Fibroblast of pulmonary artery (primary cell): ENCODE results near the gene OLFM1.
A peak's percentile ranks its signal among the peaks of the same experiment; 100 is the strongest.

Source experiments
- DNase-seq: peaks from one replicate; pipeline ENCODE4 v3.0.0-alpha.2; 2010; ENCODE audit warnings: low read depth
- H3K4me3 ChIP-seq: replicated peaks from 2 replicates; pipeline ENCODE4 v1.5.1; 2011; ENCODE audit warnings: low read depth, mild to moderate bottlenecking, control low read depth, low read length, moderate library complexity
- TF ChIP-seq, protein P1 (sequence below): IDR thresholded peaks from 2 replicates; pipeline ENCODE4 v1.5.1; 2011; ENCODE audit warnings: mild to moderate bottlenecking, control low read depth, low read length, inconsistent platforms; ENCODE audit errors: missing control alignments

The OLFM1 gene

GRCh38 chr9:135086597-135087488 is 625 bp upstream of the OLFM1 start:
- DNase-seq = no peak

GRCh38 chr9:135087899-135088347 is 455 bp downstream of the OLFM1 start:
- TF ChIP-seq, protein P1, sequence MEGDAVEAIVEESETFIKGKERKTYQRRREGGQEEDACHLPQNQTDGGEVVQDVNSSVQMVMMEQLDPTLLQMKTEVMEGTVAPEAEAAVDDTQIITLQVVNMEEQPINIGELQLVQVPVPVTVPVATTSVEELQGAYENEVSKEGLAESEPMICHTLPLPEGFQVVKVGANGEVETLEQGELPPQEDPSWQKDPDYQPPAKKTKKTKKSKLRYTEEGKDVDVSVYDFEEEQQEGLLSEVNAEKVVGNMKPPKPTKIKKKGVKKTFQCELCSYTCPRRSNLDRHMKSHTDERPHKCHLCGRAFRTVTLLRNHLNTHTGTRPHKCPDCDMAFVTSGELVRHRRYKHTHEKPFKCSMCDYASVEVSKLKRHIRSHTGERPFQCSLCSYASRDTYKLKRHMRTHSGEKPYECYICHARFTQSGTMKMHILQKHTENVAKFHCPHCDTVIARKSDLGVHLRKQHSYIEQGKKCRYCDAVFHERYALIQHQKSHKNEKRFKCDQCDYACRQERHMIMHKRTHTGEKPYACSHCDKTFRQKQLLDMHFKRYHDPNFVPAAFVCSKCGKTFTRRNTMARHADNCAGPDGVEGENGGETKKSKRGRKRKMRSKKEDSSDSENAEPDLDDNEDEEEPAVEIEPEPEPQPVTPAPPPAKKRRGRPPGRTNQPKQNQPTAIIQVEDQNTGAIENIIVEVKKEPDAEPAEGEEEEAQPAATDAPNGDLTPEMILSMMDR = no peak
- no peak overlapping the region for H3K4me3 ChIP-seq
- DNase-seq = no peak

More at GRCh38 chr9:135086597-135087488, 625 bp upstream of the OLFM1 start:
- peak overlapping the region; percentile 21 for H3K4me3 ChIP-seq
- TF ChIP-seq, protein P1 = no peak

DNA sequence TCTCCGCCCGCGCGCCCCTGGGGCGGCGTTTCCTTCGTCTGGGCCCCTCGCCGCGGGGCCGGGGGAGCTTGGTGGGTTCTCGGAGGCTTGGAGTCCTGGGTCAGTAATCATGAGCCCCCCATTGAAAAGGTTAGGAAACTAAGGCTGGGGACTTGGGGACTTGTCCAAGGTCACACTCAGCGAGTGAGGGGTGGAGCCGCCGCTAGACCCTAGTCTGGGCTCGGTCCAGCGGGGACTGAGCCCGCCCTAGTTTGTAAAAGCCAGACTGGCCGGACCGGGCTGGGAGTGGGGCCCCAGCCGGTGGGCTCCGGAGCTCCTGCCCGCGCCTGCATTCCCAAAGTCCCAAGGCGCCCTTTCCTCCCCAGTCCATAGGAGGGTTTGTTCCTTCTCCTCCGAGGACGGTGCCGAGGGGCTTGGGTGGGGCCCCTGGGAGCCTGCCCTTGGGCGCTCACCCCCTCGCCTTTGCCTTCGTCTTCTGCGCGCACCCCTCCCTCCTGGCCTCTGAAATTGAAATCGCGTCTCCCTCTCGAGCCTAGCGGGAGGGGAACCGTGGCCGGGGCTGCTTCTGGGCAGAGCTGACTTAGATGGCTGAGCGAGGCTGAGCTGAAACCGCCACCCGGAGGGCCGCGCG is 995 bp downstream of the OLFM1 start:
- H3K4me3 ChIP-seq = no peak overlapping the region
- TF ChIP-seq, protein P1 = no peak
- DNase-seq = no peak

GRCh38 chr9:135088979-135089847 is 1.7 kb downstream of the OLFM1 start:
- no peak overlapping the region for H3K4me3 ChIP-seq
- TF ChIP-seq, protein P1 = no peak
- no peak for DNase-seq

DNA sequence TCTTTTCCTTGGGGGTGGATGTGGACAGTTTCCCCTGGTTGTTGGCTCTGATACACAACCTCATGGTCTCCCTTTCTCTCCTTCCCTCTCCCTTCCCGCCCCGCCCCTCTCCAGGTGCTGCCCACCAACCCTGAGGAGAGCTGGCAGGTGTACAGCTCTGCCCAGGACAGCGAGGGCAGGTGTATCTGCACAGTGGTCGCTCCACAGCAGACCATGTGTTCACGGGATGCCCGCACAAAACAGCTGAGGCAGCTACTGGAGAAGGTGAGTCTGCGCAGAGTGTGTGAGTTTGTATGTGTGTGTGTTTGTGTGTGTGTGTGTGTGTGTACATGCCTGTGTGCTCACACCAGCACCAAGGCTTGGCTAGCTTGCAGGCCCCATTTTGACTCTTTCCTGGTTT is 2.6 kb downstream of the OLFM1 start:
- TF ChIP-seq, protein P1 = no peak
- DNase-seq = no peak
- no peak overlapping the region for H3K4me3 ChIP-seq

DNA sequence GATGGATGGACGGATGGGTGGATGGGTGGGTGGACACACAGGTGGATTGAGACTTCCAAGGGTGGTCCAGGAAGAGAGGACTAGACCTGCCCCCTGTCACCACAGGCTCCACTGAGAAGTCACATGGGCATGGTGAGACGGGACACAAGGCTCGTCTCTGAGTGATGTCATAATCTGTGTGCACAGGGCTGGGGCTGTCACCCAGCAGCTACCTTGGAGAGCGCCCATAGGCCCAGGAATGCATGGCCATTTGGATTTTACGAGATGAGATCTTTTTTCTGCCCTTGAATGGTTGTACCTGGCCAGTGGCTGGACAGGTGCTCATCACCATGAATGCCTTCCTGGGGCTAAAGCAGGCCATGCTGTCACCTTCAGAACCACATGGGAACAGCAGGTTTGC is 3.1 kb downstream of the OLFM1 start:
- DNase-seq = no peak
- TF ChIP-seq, protein P1 = no peak

More for the DNA sequence above, 3.1 kb downstream of the OLFM1 start:
- H3K4me3 ChIP-seq = no peak overlapping the region
